Vagina (tissue), 2 donors: ENCODE data around the gene IL2RA. TPM values are rescaled to one million over a fixed set of nuclear protein-coding genes. Genes with fewer than 3 reads are reported as not detected.

ENCODE experiments used
- DNase-seq, 2 donors: peaks; one replicate each; pipeline ENCODE4 v3.0.0-alpha.2; 2017; ENCODE audit errors: extremely low spot score in 2 of 2
- H3K27ac ChIP-seq: fragments of 200-600 bp; sonication (generic); one replicate; pipeline ENCODE4 v1.5.1; 2019
- H3K27me3 ChIP-seq: fragments of 200-600 bp; sonication (generic); one replicate; pipeline ENCODE4 v1.5.1; 2019
- H3K36me3 ChIP-seq, 2 donors: fragments of 200-600 bp; sonication (generic); one replicate each; pipeline ENCODE4 v1.5.1; 2017 to 2019
- H3K4me1 ChIP-seq: fragments of 200-600 bp; sonication (generic); one replicate; pipeline ENCODE4 v1.5.1; 2019
- H3K4me3 ChIP-seq, 2 donors: fragments of 200-600 bp; sonication (generic); 1 replicate in 1 of 2; 2 replicates in 1 of 2; pipeline ENCODE4 v1.5.1; 2016 to 2019
- H3K9me3 ChIP-seq: fragments of 200-600 bp; sonication (generic); one replicate; pipeline ENCODE4 v1.5.1; 2019
- POLR2A ChIP-seq, 2 donors: fragments of 450-650 bp; IDR thresholded peaks; one replicate each; pipeline ENCODE4 v1.6.1; 2017; ENCODE audit warnings: antibody characterized with exemption in 2 of 2, mild to moderate bottlenecking in 2 of 2, moderate library complexity in 2 of 2
- POLR2AphosphoS5 ChIP-seq, 2 donors: sonication (generic); formaldehyde crosslinking; IDR thresholded peaks; one replicate each; pipeline ENCODE4 v1.9.0; 2017; ENCODE audit warnings: antibody characterized with exemption in 2 of 2, mild to moderate bottlenecking in 2 of 2, low read depth in 1 of 2; ENCODE audit not compliant: insufficient read depth in 1 of 2
- intact Hi-C: fragments of 100-400 bp; cut with DNase I; formaldehyde crosslinking; loops from one replicate; pipeline ENCODE4 v1.15.1; 2023
- total RNA-seq: library from RNA; depleted of rRNA; stranded (reverse); fragments of >200 nt; gene quantifications from one replicate; pipeline ENCODE4 v1.2.3, GENCODE V29; 2016
- TF ChIP-seq, protein P1 (sequence below), 3 experiments: fragments of 450-650 bp in 2 of 3; fragments of 200-600 bp in 1 of 3; sonication (generic) in 1 of 3; IDR thresholded peaks; one replicate each; pipeline ENCODE4 v1.5.1; 2017 to 2019; ENCODE audit warnings: antibody characterized with exemption in 3 of 3, mild to moderate bottlenecking in 2 of 3, moderate library complexity in 2 of 3

Gene IL2RA
- total RNA-seq, 1 donor from 2014 or later, result not detected

DNA sequence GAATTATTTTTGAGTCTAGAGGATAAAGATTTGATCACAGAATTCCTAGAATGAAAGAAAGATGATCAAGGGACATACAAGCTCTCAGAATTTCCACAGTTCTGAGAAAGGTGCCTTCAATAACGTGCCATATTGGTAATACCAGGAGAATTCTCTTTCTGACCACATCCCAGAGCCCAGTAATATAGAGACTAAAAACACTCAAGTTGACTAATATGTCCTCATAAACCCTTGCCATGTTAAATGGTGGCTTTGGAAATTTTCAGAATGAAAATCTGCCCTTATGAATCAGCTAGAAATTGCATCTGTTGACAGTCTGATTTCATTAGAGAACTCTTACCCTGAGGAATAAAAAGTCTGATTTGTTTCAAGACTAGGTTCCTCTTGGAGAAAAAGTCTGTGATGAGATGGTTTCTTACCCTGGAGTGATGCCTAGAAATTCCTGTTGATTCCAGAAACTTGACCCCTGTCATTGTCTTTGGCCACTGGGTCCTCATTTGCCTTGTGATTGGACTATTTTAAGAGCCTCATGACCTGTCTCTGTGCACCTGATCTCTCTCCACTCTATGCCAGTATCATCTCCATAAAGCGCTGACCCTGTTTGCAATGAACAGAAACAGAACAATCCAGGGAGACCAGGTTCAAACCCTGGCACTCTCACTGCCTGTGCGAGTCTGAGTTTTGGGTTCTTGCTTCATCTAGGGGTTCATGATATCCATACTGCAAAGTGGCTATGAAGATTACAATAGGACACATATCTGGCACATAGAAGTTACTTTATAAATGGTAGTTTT is 3.3 kb downstream of the IL2RA start:
- no peaks in the 10 kb centered on the region for H3K36me3 ChIP-seq
- no peak overlapping the region for H3K27ac ChIP-seq
- no peak for DNase-seq
- no peak overlapping the region for H3K4me3 ChIP-seq
- no peaks in the 10 kb centered on the region for H3K9me3 ChIP-seq
- TF ChIP-seq, protein P1, sequence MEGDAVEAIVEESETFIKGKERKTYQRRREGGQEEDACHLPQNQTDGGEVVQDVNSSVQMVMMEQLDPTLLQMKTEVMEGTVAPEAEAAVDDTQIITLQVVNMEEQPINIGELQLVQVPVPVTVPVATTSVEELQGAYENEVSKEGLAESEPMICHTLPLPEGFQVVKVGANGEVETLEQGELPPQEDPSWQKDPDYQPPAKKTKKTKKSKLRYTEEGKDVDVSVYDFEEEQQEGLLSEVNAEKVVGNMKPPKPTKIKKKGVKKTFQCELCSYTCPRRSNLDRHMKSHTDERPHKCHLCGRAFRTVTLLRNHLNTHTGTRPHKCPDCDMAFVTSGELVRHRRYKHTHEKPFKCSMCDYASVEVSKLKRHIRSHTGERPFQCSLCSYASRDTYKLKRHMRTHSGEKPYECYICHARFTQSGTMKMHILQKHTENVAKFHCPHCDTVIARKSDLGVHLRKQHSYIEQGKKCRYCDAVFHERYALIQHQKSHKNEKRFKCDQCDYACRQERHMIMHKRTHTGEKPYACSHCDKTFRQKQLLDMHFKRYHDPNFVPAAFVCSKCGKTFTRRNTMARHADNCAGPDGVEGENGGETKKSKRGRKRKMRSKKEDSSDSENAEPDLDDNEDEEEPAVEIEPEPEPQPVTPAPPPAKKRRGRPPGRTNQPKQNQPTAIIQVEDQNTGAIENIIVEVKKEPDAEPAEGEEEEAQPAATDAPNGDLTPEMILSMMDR (IDR thresholded peaks at IDR 0.05), result no peak
- TF ChIP-seq POLR2AphosphoS5 (IDR thresholded peaks at IDR 0.05; ENCODE audit: insufficient read depth in 1 of 2, low read depth in 1 of 2), result no peak
- no peak for TF ChIP-seq POLR2A (IDR thresholded peaks at IDR 0.05)
- H3K4me1 ChIP-seq, result no peaks in the 10 kb centered on the region
- intact Hi-C loops, result no loop called here
- no peaks in the 10 kb centered on the region for H3K27me3 ChIP-seq

- H3K36me3 ChIP-seq, result no peaks in the 10 kb centered on the region
- no peaks in the 10 kb centered on the region for H3K4me1 ChIP-seq
- TF ChIP-seq POLR2A (IDR thresholded peaks at IDR 0.05) (no peak), POLR2AphosphoS5 (IDR thresholded peaks at IDR 0.05; ENCODE audit: insufficient read depth in 1 of 2, low read depth in 1 of 2) (no peak)
- TF ChIP-seq, protein P1 (IDR thresholded peaks at IDR 0.05), result no peak
- H3K27me3 ChIP-seq, result no peaks in the 10 kb centered on the region
- intact Hi-C loops, result no loop called here
- no peak overlapping the region for H3K4me3 ChIP-seq
- H3K27ac ChIP-seq, result no peak overlapping the region
- DNase-seq, result peak; percentile 54 to 61
- H3K9me3 ChIP-seq, result no peaks in the 10 kb centered on the region
These were observed 5.6 kb downstream of the IL2RA start for GRCh38 chr10:6056411-6057135.

DNA sequence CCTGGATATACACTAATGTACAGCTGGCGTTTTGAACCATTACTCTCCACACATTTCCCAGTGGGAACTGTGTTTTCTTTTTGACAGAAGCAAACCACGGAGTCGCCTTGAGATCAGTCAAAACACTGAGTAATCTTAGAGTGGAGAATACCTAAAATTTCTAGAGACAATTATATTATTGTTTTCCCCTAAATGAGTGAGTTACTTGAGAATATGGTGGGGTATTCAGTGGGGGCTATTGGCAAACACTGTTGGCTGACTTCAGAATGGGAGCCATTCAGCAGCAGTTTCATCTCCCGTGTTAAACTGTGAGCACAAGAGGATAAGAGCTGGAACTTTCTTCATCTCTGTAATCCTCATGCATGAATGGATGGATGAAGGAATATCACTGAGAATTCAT is 6.2 kb downstream of the IL2RA start:
- intact Hi-C loops, result no loop called here
- Histone ChIP-seq H3K27ac (no peak overlapping the region), H3K4me1 (no peaks in the 10 kb centered on the region), H3K9me3 (no peaks in the 10 kb centered on the region), H3K27me3 (no peaks in the 10 kb centered on the region), H3K4me3 (no peak overlapping the region), H3K36me3 (no peaks in the 10 kb centered on the region)
- DNase-seq, result peak in 1 of 2 donors; percentile 25
- TF ChIP-seq POLR2A (IDR thresholded peaks at IDR 0.05) (no peak), POLR2AphosphoS5 (IDR thresholded peaks at IDR 0.05; ENCODE audit: insufficient read depth in 1 of 2, low read depth in 1 of 2) (no peak)
- TF ChIP-seq, protein P1 (IDR thresholded peaks at IDR 0.05), result no peak

DNA sequence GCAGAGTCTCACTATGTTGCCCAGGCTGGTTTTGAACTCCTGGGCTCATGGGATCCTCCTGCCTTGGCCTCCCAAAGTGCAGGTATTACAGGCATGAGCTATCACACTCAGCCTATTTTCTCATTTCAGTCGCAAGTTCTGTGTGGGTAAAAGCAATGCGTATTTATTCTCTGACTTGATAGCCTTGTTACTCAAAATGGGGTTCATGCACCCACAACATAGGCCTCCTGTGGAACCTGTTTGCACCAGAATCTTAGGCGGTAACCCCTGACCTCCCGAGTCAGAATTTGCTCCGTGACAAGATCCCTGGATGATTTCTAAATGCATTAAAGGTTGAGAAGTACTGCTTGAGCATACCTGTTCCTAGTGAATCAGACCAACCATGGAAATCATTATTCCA is 7.3 kb downstream of the IL2RA start:
- Histone ChIP-seq H3K4me3 (no peak overlapping the region), H3K27me3 (no peaks in the 10 kb centered on the region), H3K4me1 (peaks cover 8% of the 10 kb centered on the region), H3K36me3 (no peaks in the 10 kb centered on the region), H3K27ac (no peak overlapping the region), H3K9me3 (no peaks in the 10 kb centered on the region)
- intact Hi-C loops, result no loop called here
- TF ChIP-seq POLR2AphosphoS5 (IDR thresholded peaks at IDR 0.05; ENCODE audit: insufficient read depth in 1 of 2, low read depth in 1 of 2), result no peak
- DNase-seq, result peak; percentile 25 to 40

GRCh38 chr10:6053816-6054631 is 8.1 kb downstream of the IL2RA start:
- peak; percentile 87 to 88 for DNase-seq
- TF ChIP-seq POLR2AphosphoS5 (IDR thresholded peaks at IDR 0.05; ENCODE audit: insufficient read depth in 1 of 2, low read depth in 1 of 2), result peak in 1 of 2 donors; percentile 45
- no peak for TF ChIP-seq POLR2A (IDR thresholded peaks at IDR 0.05)
- TF ChIP-seq, protein P1 (IDR thresholded peaks at IDR 0.05), result no peak
- no peaks in the 10 kb centered on the region for H3K27me3 ChIP-seq
- H3K36me3 ChIP-seq, result no peaks in the 10 kb centered on the region
- H3K4me1 ChIP-seq, result peaks cover 8% of the 10 kb centered on the region
- intact Hi-C loops, result no loop called here
- no peak overlapping the region for H3K27ac ChIP-seq
- no peak overlapping the region for H3K4me3 ChIP-seq
- H3K9me3 ChIP-seq, result no peaks in the 10 kb centered on the region
